ENCODE data around the gene MAMSTR.

- TF ChIP-seq, protein P1, sequence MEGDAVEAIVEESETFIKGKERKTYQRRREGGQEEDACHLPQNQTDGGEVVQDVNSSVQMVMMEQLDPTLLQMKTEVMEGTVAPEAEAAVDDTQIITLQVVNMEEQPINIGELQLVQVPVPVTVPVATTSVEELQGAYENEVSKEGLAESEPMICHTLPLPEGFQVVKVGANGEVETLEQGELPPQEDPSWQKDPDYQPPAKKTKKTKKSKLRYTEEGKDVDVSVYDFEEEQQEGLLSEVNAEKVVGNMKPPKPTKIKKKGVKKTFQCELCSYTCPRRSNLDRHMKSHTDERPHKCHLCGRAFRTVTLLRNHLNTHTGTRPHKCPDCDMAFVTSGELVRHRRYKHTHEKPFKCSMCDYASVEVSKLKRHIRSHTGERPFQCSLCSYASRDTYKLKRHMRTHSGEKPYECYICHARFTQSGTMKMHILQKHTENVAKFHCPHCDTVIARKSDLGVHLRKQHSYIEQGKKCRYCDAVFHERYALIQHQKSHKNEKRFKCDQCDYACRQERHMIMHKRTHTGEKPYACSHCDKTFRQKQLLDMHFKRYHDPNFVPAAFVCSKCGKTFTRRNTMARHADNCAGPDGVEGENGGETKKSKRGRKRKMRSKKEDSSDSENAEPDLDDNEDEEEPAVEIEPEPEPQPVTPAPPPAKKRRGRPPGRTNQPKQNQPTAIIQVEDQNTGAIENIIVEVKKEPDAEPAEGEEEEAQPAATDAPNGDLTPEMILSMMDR (conservative IDR thresholded peaks at IDR 0.05; ENCODE audit: low read depth, low read length) = no peak
- no peak for TF ChIP-seq EZH2phosphoT487 (IDR thresholded peaks at IDR 0.05; ENCODE audit: borderline replicate concordance, low read length)
Observed at GRCh38 chr19:48678201-48678600, 41.3 kb downstream of the MAMSTR start.

All from PC-3 (cell line).